OCI-LY7 (cell line): ENCODE measurements around the gene PARD3. TPM values are rescaled to one million over a fixed set of nuclear protein-coding genes. Genes with fewer than 3 reads are reported as not detected.

Experiments
- BruUV-seq: library from RNA; stranded (reverse); fragments of 400-500 nt; replicated peaks from 2 replicates; lab custom pipeline; 2021; lab: Mats Ljungman, UMichigan
- CTCF ChIA-PET: fragments of 300-600 bp; sonication (Branson Sonifier 250); formaldehyde crosslinking; loops from one replicate; lab custom pipeline; 2022; ENCODE audit warnings: antibody characterized with exemption; ENCODE audit not compliant: unreplicated experiment; lab: Charles Lee
- POLR2A ChIA-PET: fragments of 300-600 bp; sonication (Branson Sonifier 250); formaldehyde crosslinking; loops from one replicate; lab custom pipeline; 2022; ENCODE audit warnings: antibody characterized with exemption; lab: Charles Lee
- DNase-seq: peaks from one replicate; pipeline ENCODE4 v3.0.0-alpha.2; 2015; ENCODE audit warnings: low spot score
- H2AFZ ChIP-seq: fragments of 200-600 bp; sonication (generic), shearing (Covaris generic); 2 replicates; pipeline ENCODE4 v1.6.1; 2014; ENCODE audit warnings: mild to moderate bottlenecking, antibody characterized with exemption, low read length, moderate library complexity
- H3K27ac ChIP-seq: fragments of 200-600 bp; sonication (generic); 2 replicates; pipeline ENCODE4 v1.5.1; 2014; ENCODE audit warnings: mixed run types, low read depth, mild to moderate bottlenecking, moderate library complexity, low read length, inconsistent platforms; ENCODE audit not compliant: poor library complexity, severe bottlenecking
- H3K36me3 ChIP-seq: fragments of 200-600 bp; sonication (generic); 2 replicates; pipeline ENCODE4 v1.6.1; 2014; ENCODE audit warnings: mild to moderate bottlenecking, antibody characterized with exemption, low read length, moderate library complexity, mixed read lengths; ENCODE audit not compliant: insufficient read depth
- H3K4me1 ChIP-seq: fragments of 200-600 bp; sonication (generic); 2 replicates; pipeline ENCODE4 v1.5.1; 2014; ENCODE audit warnings: mild to moderate bottlenecking, low read length; ENCODE audit not compliant: insufficient read depth, poor library complexity, severe bottlenecking
- H3K4me2 ChIP-seq: fragments of 200-600 bp; sonication (generic); 2 replicates; pipeline ENCODE4 v1.6.1; 2014; ENCODE audit warnings: mild to moderate bottlenecking, low read length
- H3K4me3 ChIP-seq: fragments of 200-600 bp; sonication (generic); 2 replicates; pipeline ENCODE4 v1.5.1; 2014; ENCODE audit warnings: mild to moderate bottlenecking, low read depth, low read length; ENCODE audit not compliant: poor library complexity, severe bottlenecking
- H3K79me2 ChIP-seq: fragments of 200-600 bp; sonication (generic); 2 replicates; pipeline ENCODE4 v1.6.1; 2016; ENCODE audit warnings: low read depth, mild to moderate bottlenecking, low read length, moderate library complexity, mixed read lengths; ENCODE audit not compliant: insufficient read depth
- H3K9me2 ChIP-seq: fragments of 200-600 bp; sonication (generic); 2 replicates; pipeline ENCODE4 v1.6.1; 2016; ENCODE audit warnings: mild to moderate bottlenecking, low read length, mixed read lengths; ENCODE audit not compliant: insufficient read depth
- H3K9me3 ChIP-seq: fragments of 200-600 bp; sonication (generic); 2 replicates; pipeline ENCODE4 v1.6.1; 2014; ENCODE audit warnings: mild to moderate bottlenecking, mixed run types, low read length, mixed read lengths
- H4K20me1 ChIP-seq: fragments of 200-600 bp; sonication (generic); 2 replicates; pipeline ENCODE4 v1.6.1; 2014; ENCODE audit warnings: mild to moderate bottlenecking, antibody characterized with exemption, low read length, moderate library complexity, mixed read lengths; ENCODE audit not compliant: insufficient read depth
- CTCF ChIP-seq: fragments of 200-600 bp; sonication (generic); conservative IDR thresholded peaks from 2 replicates; pipeline ENCODE4 v1.5.1; 2014; ENCODE audit warnings: mild to moderate bottlenecking, antibody characterized with exemption, low read length, moderate library complexity, mixed read lengths
- EZH2phosphoT487 ChIP-seq: fragments of 200-600 bp; sonication (generic); IDR thresholded peaks from 2 replicates; pipeline ENCODE4 v1.6.1; 2018; ENCODE audit warnings: low read depth, borderline replicate concordance, mild to moderate bottlenecking, mixed run types, antibody characterized with exemption, low read length, moderate library complexity, mixed read lengths
- intact Hi-C: fragments of 100-400 bp; cut with micrococcal nuclease; formaldehyde crosslinking; loops from one replicate; pipeline ENCODE4 v1.10.0; 2022; ENCODE audit not compliant: unreplicated experiment
- total RNA-seq, 2 experiments: library from RNA; depleted of rRNA in 1 of 2; stranded (reverse); fragments of >200 nt in 1 of 2; shearing (Covaris generic) in 1 of 2; gene quantifications; 2 replicates each; pipeline ENCODE4 v1.2.3, GENCODE V29; 2014 to 2022

The PARD3 gene
- total RNA-seq, 2 experiments from 2014 or later = not detected

GRCh38 chr10:34474555-34475273, 340.4 kb downstream of the PARD3 start:
- H3K79me2 ChIP-seq = no peaks in the 10 kb centered on the region
- no peak overlapping the region for H3K4me2 ChIP-seq
- ChIA-PET POLR2A (interaction anchor here (1.1 kb wide), 1 partner anchor 16 kb away, joined by 3 read pairs; no protein-coding TSS in a partner anchor), CTCF (no interaction called here)
- no peaks in the 10 kb centered on the region for H3K4me1 ChIP-seq
- TF ChIP-seq EZH2phosphoT487 (no peak), CTCF (no peak)
- no peaks in the 10 kb centered on the region for H3K9me2 ChIP-seq
- intact Hi-C loops = no loop called here
- no TSS peak for BruUV-seq
- H3K9me3 ChIP-seq = no peaks in the 10 kb centered on the region
- no peak for DNase-seq
- no peak overlapping the region for H3K4me3 ChIP-seq
- no peaks in the 10 kb centered on the region for H3K36me3 ChIP-seq
- H3K27ac ChIP-seq = no peak overlapping the region
- H2AFZ ChIP-seq = no peak overlapping the region
- H4K20me1 ChIP-seq = no peaks in the 10 kb centered on the region

- Histone ChIP-seq H3K4me3 (no peak overlapping the region), H4K20me1 (no peaks in the 10 kb centered on the region), H3K79me2 (no peaks in the 10 kb centered on the region), H3K9me3 (no peaks in the 10 kb centered on the region), H3K4me1 (no peaks in the 10 kb centered on the region), H3K4me2 (no peak overlapping the region), H3K36me3 (no peaks in the 10 kb centered on the region), H3K27ac (no peak overlapping the region), H3K9me2 (no peaks in the 10 kb centered on the region), H2AFZ (no peak overlapping the region)
- CTCF ChIA-PET = no interaction called here
- intact Hi-C loops = no loop called here
- POLR2A ChIA-PET = no interaction called here
- BruUV-seq = no TSS peak
- no peak for DNase-seq
- TF ChIP-seq CTCF (no peak), EZH2phosphoT487 (no peak)
These were observed 341.1 kb downstream of the PARD3 start for GRCh38 chr10:34474009-34474376.
